Vagina (tissue), 2 donors: ENCODE results near the gene FGF14. TPM values are rescaled to one million over a fixed set of nuclear protein-coding genes. Genes with fewer than 3 reads are reported as not detected.

Experiments used
- DNase-seq, 2 donors: peaks; one replicate each; pipeline ENCODE4 v3.0.0-alpha.2; 2017; ENCODE audit errors: extremely low spot score in 2 of 2
- H3K27ac ChIP-seq: fragments of 200-600 bp; sonication (generic); one replicate; pipeline ENCODE4 v1.5.1; 2019
- H3K27me3 ChIP-seq: fragments of 200-600 bp; sonication (generic); one replicate; pipeline ENCODE4 v1.5.1; 2019
- H3K36me3 ChIP-seq, 2 donors: fragments of 200-600 bp; sonication (generic); one replicate each; pipeline ENCODE4 v1.5.1; 2017 to 2019
- H3K4me1 ChIP-seq: fragments of 200-600 bp; sonication (generic); one replicate; pipeline ENCODE4 v1.5.1; 2019
- H3K4me3 ChIP-seq, 2 donors: fragments of 200-600 bp; sonication (generic); 1 replicate in 1 of 2; 2 replicates in 1 of 2; pipeline ENCODE4 v1.5.1; 2016 to 2019
- H3K9me3 ChIP-seq: fragments of 200-600 bp; sonication (generic); one replicate; pipeline ENCODE4 v1.5.1; 2019
- POLR2A ChIP-seq, 2 donors: fragments of 450-650 bp; IDR thresholded peaks; one replicate each; pipeline ENCODE4 v1.6.1; 2017; ENCODE audit warnings: antibody characterized with exemption in 2 of 2, mild to moderate bottlenecking in 2 of 2, moderate library complexity in 2 of 2
- POLR2AphosphoS5 ChIP-seq, 2 donors: sonication (generic); formaldehyde crosslinking; IDR thresholded peaks; one replicate each; pipeline ENCODE4 v1.9.0; 2017; ENCODE audit warnings: antibody characterized with exemption in 2 of 2, mild to moderate bottlenecking in 2 of 2, low read depth in 1 of 2; ENCODE audit not compliant: insufficient read depth in 1 of 2
- intact Hi-C: fragments of 100-400 bp; cut with DNase I; formaldehyde crosslinking; loops from one replicate; pipeline ENCODE4 v1.15.1; 2023
- total RNA-seq: library from RNA; depleted of rRNA; stranded (reverse); fragments of >200 nt; gene quantifications from one replicate; pipeline ENCODE4 v1.2.3, GENCODE V29; 2016
- TF ChIP-seq, protein P1 (sequence below), 3 experiments: fragments of 450-650 bp in 2 of 3; fragments of 200-600 bp in 1 of 3; sonication (generic) in 1 of 3; IDR thresholded peaks; one replicate each; pipeline ENCODE4 v1.5.1; 2017 to 2019; ENCODE audit warnings: antibody characterized with exemption in 3 of 3, mild to moderate bottlenecking in 2 of 3, moderate library complexity in 2 of 3

The FGF14 gene
- total RNA-seq, 1 donor from 2014 or later: 3.4 TPM

DNA sequence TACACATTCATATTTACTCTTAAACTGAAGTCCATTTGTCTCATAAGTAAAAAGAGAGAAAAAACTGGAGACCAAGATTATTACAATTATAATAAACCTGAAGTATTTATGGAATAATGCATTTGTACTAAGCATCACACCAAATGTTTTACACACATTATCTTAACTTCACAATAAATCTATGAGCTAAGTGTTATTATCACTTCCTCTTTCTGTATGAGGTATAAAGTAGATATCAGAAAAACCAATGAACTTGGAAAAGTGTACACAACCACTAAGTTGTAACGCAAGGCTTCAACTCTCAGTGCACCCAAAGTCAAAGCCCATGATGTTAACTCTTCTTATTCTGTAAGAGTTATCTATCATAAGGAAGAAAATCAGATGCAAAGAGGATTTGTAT, 274.7 kb downstream of the FGF14 start:
- Histone ChIP-seq H3K27me3 (no peaks in the 10 kb centered on the region), H3K4me3 (no peak overlapping the region), H3K9me3 (no peaks in the 10 kb centered on the region), H3K27ac (no peak overlapping the region), H3K4me1 (peaks cover 6% of the 10 kb centered on the region), H3K36me3 (no peaks in the 10 kb centered on the region)
- intact Hi-C loops: no loop called here
- DNase-seq: no peak
- TF ChIP-seq POLR2A (IDR thresholded peaks at IDR 0.05) (no peak), POLR2AphosphoS5 (IDR thresholded peaks at IDR 0.05; ENCODE audit: insufficient read depth in 1 of 2, low read depth in 1 of 2) (no peak)
- TF ChIP-seq, protein P1, sequence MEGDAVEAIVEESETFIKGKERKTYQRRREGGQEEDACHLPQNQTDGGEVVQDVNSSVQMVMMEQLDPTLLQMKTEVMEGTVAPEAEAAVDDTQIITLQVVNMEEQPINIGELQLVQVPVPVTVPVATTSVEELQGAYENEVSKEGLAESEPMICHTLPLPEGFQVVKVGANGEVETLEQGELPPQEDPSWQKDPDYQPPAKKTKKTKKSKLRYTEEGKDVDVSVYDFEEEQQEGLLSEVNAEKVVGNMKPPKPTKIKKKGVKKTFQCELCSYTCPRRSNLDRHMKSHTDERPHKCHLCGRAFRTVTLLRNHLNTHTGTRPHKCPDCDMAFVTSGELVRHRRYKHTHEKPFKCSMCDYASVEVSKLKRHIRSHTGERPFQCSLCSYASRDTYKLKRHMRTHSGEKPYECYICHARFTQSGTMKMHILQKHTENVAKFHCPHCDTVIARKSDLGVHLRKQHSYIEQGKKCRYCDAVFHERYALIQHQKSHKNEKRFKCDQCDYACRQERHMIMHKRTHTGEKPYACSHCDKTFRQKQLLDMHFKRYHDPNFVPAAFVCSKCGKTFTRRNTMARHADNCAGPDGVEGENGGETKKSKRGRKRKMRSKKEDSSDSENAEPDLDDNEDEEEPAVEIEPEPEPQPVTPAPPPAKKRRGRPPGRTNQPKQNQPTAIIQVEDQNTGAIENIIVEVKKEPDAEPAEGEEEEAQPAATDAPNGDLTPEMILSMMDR (IDR thresholded peaks at IDR 0.05): no peak

GRCh38 chr13:102122147-102122546, 279.7 kb downstream of the FGF14 start:
- intact Hi-C loops: no loop called here

DNA sequence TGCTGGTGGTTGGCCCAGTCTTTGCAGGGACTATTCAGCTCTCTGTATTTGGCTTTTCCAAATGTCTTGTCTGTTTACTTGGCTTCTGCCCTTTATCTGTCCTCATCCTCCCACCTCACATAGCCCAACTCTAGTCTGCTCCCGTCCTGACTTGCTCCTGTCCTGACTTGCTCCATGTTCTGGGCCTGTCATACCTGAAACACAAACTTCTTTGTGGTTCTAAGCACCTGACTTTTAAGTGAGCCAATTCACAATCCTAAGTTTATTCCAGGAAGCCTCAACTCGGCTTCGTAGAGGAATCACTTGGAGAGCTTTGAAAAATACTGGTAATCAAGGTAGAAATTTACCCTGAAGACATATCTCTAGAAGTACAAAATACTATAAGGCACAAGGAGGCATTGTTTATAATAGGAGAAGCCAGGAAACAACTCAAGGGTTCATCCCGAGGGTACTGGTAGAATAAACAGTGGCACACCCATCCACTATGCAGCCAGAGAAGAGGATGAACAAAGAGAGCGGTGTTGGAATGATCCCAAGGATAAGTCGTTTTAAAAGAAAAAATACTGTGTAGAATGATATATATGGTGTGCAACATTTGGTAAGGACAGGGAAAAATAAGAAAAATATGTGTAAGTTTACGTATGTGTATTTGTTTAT, 284.5 kb downstream of the FGF14 start:
- Histone ChIP-seq H3K4me3 (no peak overlapping the region), H3K27me3 (no peaks in the 10 kb centered on the region), H3K36me3 (no peaks in the 10 kb centered on the region), H3K4me1 (no peaks in the 10 kb centered on the region), H3K27ac (no peak overlapping the region), H3K9me3 (no peaks in the 10 kb centered on the region)
- DNase-seq: no peak
- peak in 1 of 2 donors; percentile 71 for TF ChIP-seq POLR2AphosphoS5 (IDR thresholded peaks at IDR 0.05; ENCODE audit: insufficient read depth in 1 of 2, low read depth in 1 of 2)
- no peak for TF ChIP-seq POLR2A (IDR thresholded peaks at IDR 0.05)
- intact Hi-C loops: no loop called here

More at GRCh38 chr13:102122147-102122546, 279.7 kb downstream of the FGF14 start:
- Histone ChIP-seq H3K9me3 (no peaks in the 10 kb centered on the region), H3K4me1 (no peaks in the 10 kb centered on the region), H3K36me3 (no peaks in the 10 kb centered on the region), H3K27ac (no peak overlapping the region), H3K4me3 (no peak overlapping the region), H3K27me3 (no peaks in the 10 kb centered on the region)
- DNase-seq: no peak
- TF ChIP-seq, protein P1 (IDR thresholded peaks at IDR 0.05): no peak
- no peak for TF ChIP-seq POLR2AphosphoS5 (IDR thresholded peaks at IDR 0.05; ENCODE audit: insufficient read depth in 1 of 2, low read depth in 1 of 2)
- no peak for TF ChIP-seq POLR2A (IDR thresholded peaks at IDR 0.05)

DNA sequence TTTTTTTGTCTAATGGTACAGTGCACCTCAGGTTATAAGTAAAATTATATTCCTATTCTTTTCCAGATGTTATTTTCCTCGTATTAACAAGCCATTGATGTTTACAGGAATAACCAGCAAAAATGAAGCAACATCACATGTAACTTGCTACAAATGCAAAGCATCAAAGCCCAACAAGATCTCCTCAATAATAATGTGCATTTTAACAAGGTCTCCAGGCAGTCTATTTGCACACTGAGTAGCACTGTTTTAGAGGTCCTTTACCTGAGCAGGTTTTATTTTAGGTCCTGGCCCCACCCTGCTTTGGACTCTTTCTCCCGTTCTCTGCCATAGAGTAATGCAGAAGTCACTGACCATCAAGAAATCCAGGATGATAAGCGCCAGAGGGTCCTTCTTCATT, 298.4 kb downstream of the FGF14 start:
- intact Hi-C loops: no loop called here
- no peak for DNase-seq
- TF ChIP-seq, protein P1 (IDR thresholded peaks at IDR 0.05): no peak
- no peak for TF ChIP-seq POLR2A (IDR thresholded peaks at IDR 0.05)
- TF ChIP-seq POLR2AphosphoS5 (IDR thresholded peaks at IDR 0.05; ENCODE audit: insufficient read depth in 1 of 2, low read depth in 1 of 2): no peak

GRCh38 chr13:102100234-102100633, 301.6 kb downstream of the FGF14 start:
- intact Hi-C loops: no loop called here
- no peaks in the 10 kb centered on the region for H3K9me3 ChIP-seq
- no peaks in the 10 kb centered on the region for H3K36me3 ChIP-seq
- TF ChIP-seq POLR2A (IDR thresholded peaks at IDR 0.05): no peak
- no peak for TF ChIP-seq POLR2AphosphoS5 (IDR thresholded peaks at IDR 0.05; ENCODE audit: insufficient read depth in 1 of 2, low read depth in 1 of 2)
- TF ChIP-seq, protein P1 (IDR thresholded peaks at IDR 0.05): no peak
- DNase-seq: no peak
- H3K4me1 ChIP-seq: no peaks in the 10 kb centered on the region
- no peak overlapping the region for H3K27ac ChIP-seq
- no peaks in the 10 kb centered on the region for H3K27me3 ChIP-seq
- H3K4me3 ChIP-seq: no peak overlapping the region

More for the DNA sequence above, 298.4 kb downstream of the FGF14 start:
- H3K9me3 ChIP-seq: no peaks in the 10 kb centered on the region
- no peaks in the 10 kb centered on the region for H3K27me3 ChIP-seq
- no peak overlapping the region for H3K27ac ChIP-seq
- H3K36me3 ChIP-seq: no peaks in the 10 kb centered on the region
- no peak overlapping the region for H3K4me3 ChIP-seq
- no peaks in the 10 kb centered on the region for H3K4me1 ChIP-seq
